Measurements from ENCODE around the gene ST6GALNAC6. TPM values are rescaled to one million over a fixed set of nuclear protein-coding genes. Genes with fewer than 3 reads are reported as not detected.
A peak's percentile ranks its signal among the peaks of the same experiment; 100 is the strongest.

Gene ST6GALNAC6
- total and polyA plus RNA-seq, 2 donors (not counting 1 experiment from before 2014, with no cell fraction given), result 68.0 to 126 TPM

DNA sequence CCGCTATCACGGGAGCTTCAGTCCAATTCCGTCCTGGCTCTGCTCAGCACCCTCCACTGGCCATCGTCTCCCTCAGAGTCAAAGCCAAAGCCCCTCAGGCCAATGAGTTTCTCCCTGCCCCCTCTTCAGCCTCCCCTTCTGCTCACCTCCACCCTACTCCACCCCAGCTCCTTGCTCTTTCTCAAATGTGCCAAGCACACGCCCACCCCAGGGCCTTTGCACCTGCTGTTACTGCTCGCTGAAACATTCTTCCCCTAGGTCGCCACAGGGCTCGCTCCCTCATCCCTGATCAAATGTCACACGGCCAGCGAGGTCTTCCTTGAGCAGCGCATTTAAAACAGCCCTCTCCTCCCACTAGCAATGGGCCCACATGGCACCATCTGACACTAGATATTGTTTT, 38.6 kb downstream of the ST6GALNAC6 start:
- Mint-ChIP-seq H3K9me3 (ENCODE audit: insufficient read depth) (no peaks in the 10 kb centered on the region), H3K4me3 (no peak overlapping the region), H3K4me1 (peaks cover 56% of the 10 kb centered on the region), H3K27ac (peak overlapping the region; percentile 99), H3K27me3 (no peaks in the 10 kb centered on the region)
- H3K4me3 ChIP-seq (ENCODE audit: control extremely low read depth in 1 of 5, extremely low read depth in 1 of 5, insufficient read depth in 1 of 5, low read depth in 2 of 5, low read length in 4 of 5), result no peak overlapping the region
- H3K4me1 ChIP-seq (ENCODE audit: control insufficient read depth in 2 of 2, insufficient read depth in 2 of 2, low read length in 2 of 2), result peaks cover 59 to 81% of the 10 kb centered on the region in 2 donors
- WGBS (ENCODE audit: insufficient coverage), result 97% methylated on average over 10 of the region's 11 CpGs
- H4K20me1 ChIP-seq (ENCODE audit: control insufficient read depth, insufficient read depth, low read length, poor library complexity, severe bottlenecking), result no peaks in the 10 kb centered on the region
- H3K27me3 ChIP-seq (replicated peaks in 1 of 4; ENCODE audit: control extremely low read depth in 1 of 4, control insufficient read depth in 3 of 4, insufficient read depth in 4 of 4, low read length in 3 of 4), result no peaks in the 10 kb centered on the region
- ChIA-PET POLR2A (interaction anchor here (1.0 kb wide), 1 partner anchor 76 kb away, joined by 8 read pairs; no protein-coding TSS in a partner anchor), CTCF (interaction anchor here (0.7 to 3.7 kb wide), 3 partner anchors 9 to 213 kb away, joined by 5 to 19 read pairs (median 9); partner anchors contain the start of gene TOR2A)
- no peak overlapping the region for H3K4me2 ChIP-seq (replicated peaks; ENCODE audit: low read depth, low read length, poor library complexity, severe bottlenecking)
- no peaks in the 10 kb centered on the region for H3K9me3 ChIP-seq (ENCODE audit: control extremely low read depth in 1 of 3, control insufficient read depth in 2 of 3, insufficient read depth in 1 of 3, low read length in 2 of 3)
- ATAC-seq (ENCODE audit: low read depth), result no peak
- TF ChIP-seq, protein P1, sequence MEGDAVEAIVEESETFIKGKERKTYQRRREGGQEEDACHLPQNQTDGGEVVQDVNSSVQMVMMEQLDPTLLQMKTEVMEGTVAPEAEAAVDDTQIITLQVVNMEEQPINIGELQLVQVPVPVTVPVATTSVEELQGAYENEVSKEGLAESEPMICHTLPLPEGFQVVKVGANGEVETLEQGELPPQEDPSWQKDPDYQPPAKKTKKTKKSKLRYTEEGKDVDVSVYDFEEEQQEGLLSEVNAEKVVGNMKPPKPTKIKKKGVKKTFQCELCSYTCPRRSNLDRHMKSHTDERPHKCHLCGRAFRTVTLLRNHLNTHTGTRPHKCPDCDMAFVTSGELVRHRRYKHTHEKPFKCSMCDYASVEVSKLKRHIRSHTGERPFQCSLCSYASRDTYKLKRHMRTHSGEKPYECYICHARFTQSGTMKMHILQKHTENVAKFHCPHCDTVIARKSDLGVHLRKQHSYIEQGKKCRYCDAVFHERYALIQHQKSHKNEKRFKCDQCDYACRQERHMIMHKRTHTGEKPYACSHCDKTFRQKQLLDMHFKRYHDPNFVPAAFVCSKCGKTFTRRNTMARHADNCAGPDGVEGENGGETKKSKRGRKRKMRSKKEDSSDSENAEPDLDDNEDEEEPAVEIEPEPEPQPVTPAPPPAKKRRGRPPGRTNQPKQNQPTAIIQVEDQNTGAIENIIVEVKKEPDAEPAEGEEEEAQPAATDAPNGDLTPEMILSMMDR (IDR thresholded peaks at IDR 0.05), result no peak
- TF ChIP-seq EZH2 (IDR thresholded peaks at IDR 0.05; ENCODE audit: borderline replicate concordance, insufficient read depth, low read depth, low read length, poor library complexity, severe bottlenecking), result no peak
- intact Hi-C loops (cut with micrococcal nuclease), result no loop called here
- no peak overlapping the region for H3K9ac ChIP-seq (ENCODE audit: low read length)
- no peaks in the 10 kb centered on the region for H3K36me3 ChIP-seq (replicated peaks in 1 of 2; ENCODE audit: control extremely low read depth in 1 of 2, control insufficient read depth in 1 of 2, extremely low read depth in 1 of 2, insufficient read depth in 2 of 2, low read length in 1 of 2)
- H3K27ac ChIP-seq (ENCODE audit: low read length in 2 of 2), result peak overlapping the region in 1 of 2 donors; percentile 90
- no peak for DNase-seq
- no peak overlapping the region for H2AFZ ChIP-seq (ENCODE audit: insufficient read depth, low read depth, low read length, poor library complexity, severe bottlenecking)
- no peaks in the 10 kb centered on the region for H3K79me2 ChIP-seq (ENCODE audit: control insufficient read depth, insufficient read depth, low read length)

DNA sequence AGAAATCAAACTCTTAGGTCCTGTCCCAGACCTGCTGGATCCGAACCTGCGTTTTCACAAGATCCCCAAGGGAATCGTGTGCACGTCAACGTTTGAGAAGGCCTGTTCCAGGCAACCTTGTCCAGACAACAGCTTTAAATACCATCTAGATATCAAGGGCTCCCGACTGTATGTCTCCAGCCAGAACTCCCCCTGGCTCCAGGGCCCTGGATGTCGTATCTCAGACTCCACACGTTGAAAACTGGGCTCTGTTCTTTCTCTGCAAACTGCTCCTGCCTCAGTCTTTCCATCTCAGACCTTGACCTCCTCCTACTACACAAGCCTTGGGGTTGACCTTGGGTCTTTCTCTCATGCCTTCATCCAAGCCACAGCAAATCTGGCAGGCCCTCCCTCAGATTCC, 39.1 kb downstream of the ST6GALNAC6 start:
- Histone ChIP-seq H3K9me3 (ENCODE audit: control extremely low read depth in 1 of 3, control insufficient read depth in 2 of 3, insufficient read depth in 1 of 3, low read length in 2 of 3) (no peaks in the 10 kb centered on the region), H3K4me2 (replicated peaks; ENCODE audit: low read depth, low read length, poor library complexity, severe bottlenecking) (no peak overlapping the region), H3K4me1 (ENCODE audit: control insufficient read depth in 2 of 2, insufficient read depth in 2 of 2, low read length in 2 of 2) (peaks cover 54 to 79% of the 10 kb centered on the region in 2 donors), H3K27me3 (replicated peaks in 1 of 4; ENCODE audit: control extremely low read depth in 1 of 4, control insufficient read depth in 3 of 4, insufficient read depth in 4 of 4, low read length in 3 of 4) (no peaks in the 10 kb centered on the region), H3K27ac (ENCODE audit: low read length in 2 of 2) (peak overlapping the region in 1 of 2 donors; percentile 28), H4K20me1 (ENCODE audit: control insufficient read depth, insufficient read depth, low read length, poor library complexity, severe bottlenecking) (no peaks in the 10 kb centered on the region), H3K4me3 (ENCODE audit: control extremely low read depth in 1 of 5, extremely low read depth in 1 of 5, insufficient read depth in 1 of 5, low read depth in 2 of 5, low read length in 4 of 5) (no peak overlapping the region), H3K36me3 (replicated peaks in 1 of 2; ENCODE audit: control extremely low read depth in 1 of 2, control insufficient read depth in 1 of 2, extremely low read depth in 1 of 2, insufficient read depth in 2 of 2, low read length in 1 of 2) (no peaks in the 10 kb centered on the region), H2AFZ (ENCODE audit: insufficient read depth, low read depth, low read length, poor library complexity, severe bottlenecking) (no peak overlapping the region), H3K9ac (ENCODE audit: low read length) (no peak overlapping the region), H3K79me2 (ENCODE audit: control insufficient read depth, insufficient read depth, low read length) (no peaks in the 10 kb centered on the region)
- 92% methylated on average over 8 of the region's 8 CpGs for WGBS (ENCODE audit: insufficient coverage)
- H3K4me3 Mint-ChIP-seq, result no peak overlapping the region
- H3K9me3 Mint-ChIP-seq (ENCODE audit: insufficient read depth), result no peaks in the 10 kb centered on the region
- TF ChIP-seq, protein P1 (IDR thresholded peaks at IDR 0.05), result no peak
- no peak for TF ChIP-seq EZH2 (IDR thresholded peaks at IDR 0.05; ENCODE audit: borderline replicate concordance, insufficient read depth, low read depth, low read length, poor library complexity, severe bottlenecking)
- peak overlapping the region; percentile 99 for H3K27ac Mint-ChIP-seq
- ChIA-PET CTCF (interaction anchor here (0.7 to 3.7 kb wide), 5 partner anchors 10 to 1652 kb away, joined by 3 to 19 read pairs (median 5); partner anchors contain the start of gene TOR2A), POLR2A (no interaction called here)
- intact Hi-C loops (cut with micrococcal nuclease), result no loop called here
- ATAC-seq (ENCODE audit: low read depth), result no peak
- H3K27me3 Mint-ChIP-seq, result no peaks in the 10 kb centered on the region
- DNase-seq, result no peak
- peaks cover 54% of the 10 kb centered on the region for H3K4me1 Mint-ChIP-seq

Measured in B cell (primary cell).